HG02970 (cell line): ENCODE data around the gene RFC5.
A peak's percentile ranks its signal among the peaks of the same experiment; 100 is the strongest.

Experiments used
- ATAC-seq: cut with Tn5 transposase; IDR thresholded peaks from one replicate; pipeline ENCODE4 v1.9.1; 2021; ENCODE audit warnings: mild to moderate bottlenecking, moderate library complexity, moderate number of reproducible peaks; ENCODE audit not compliant: unreplicated experiment, low FRiP score

Gene RFC5

GRCh38 chr12:118046430-118046829 lies 29.9 kb downstream of the RFC5 start:
- no peak for ATAC-seq

DNA sequence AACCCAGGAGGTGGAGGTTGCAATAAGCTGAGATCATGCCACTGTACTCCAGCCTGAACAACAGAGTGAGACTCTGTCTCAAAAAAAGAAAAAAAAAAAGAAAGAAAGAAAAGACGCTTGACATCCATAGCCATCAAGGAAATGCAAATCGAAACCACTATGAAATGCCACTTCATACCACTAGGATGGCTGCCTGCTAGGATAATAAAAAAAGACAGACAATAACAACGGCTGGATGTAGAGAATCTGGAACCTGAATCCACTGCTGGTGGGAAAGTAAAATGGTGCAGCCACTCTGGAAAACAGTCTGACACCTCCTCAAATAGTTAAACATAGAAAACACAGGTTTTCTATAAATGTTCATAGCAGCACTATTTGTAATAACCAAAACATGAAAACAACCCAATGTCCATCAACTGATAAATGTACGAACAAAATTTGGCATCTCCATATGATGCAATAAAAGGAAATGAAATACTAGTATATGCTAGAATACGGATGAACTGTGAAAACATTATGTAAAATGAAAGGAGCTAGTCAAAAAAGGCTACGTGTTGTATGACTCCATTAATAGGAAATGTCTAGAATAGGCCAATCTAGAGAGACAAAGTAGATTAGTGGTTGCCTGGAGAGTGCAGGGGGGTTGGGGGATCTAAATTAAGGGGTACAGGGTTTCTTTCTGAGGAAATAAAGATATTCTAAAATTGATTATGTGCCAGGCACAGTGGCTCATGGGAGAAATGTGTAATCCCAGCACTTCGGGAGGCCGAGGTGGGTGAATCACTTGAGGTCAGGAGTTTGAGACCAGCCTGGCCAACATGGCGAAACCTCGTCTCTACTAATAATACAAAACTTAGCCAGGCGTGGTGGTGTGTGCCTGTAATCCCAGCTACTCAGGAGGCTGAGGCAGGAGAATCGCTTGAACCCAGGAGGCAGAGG lies 34.7 kb downstream of the RFC5 start:
- no peak for ATAC-seq

DNA sequence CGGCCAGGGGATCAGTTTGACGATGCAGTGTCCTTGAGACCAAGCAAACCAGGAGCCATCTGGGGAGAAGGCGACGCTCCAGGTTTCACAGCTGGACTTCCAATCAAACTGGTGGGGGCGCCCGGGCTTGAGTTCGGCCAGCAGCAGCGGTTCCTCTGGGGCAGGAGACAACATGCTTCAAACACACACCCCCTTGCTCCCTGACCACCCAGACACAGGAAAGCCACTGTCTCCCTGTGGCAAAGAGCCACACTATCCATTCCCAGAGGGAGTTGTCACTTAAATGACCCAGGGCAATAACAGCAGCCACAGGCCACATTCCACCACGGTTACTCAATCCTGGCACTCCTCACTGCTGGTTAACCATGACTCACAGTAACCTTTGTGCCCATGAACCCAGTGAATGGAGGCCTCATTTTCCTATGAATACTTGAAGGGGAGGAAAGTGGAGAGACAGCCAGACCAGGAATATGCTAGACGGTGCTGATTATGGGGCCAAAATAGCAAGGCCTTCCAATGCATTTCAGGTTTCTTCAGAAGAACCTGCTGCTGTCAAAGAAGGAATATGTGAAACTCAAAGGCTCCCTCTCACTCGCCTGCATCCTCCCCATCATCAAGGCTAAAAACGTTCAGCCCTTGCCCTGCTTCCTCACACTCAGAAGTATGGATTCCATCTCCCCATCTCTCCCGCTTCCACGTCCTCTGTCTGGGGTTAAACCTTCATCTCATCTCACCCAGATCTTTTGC lies 36.0 kb downstream of the RFC5 start:
- no peak for ATAC-seq

GRCh38 chr12:118053071-118053985 lies 36.8 kb downstream of the RFC5 start:
- no peak for ATAC-seq

DNA sequence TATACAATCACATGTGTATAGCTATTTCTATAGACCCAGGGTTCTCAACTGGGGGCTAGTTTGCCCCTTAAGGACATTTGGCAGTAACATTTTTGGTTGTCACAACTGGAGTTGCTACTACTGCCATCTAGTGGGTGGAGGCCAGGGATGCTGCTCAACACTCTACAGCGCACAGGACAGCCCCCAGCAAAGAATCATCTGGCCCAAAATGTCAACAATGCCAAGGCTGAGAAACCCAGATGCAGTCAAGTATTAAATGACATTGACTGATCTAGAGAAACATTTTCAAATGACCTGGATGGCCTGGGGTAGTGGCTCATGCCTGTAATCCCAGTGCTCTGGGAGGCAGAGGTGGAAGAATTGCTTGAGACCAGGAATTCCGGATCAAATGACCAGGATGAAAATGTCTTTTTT lies 38.6 kb downstream of the RFC5 start:
- peak; percentile 60 for ATAC-seq

GRCh38 chr12:118055865-118056773 lies 39.6 kb downstream of the RFC5 start:
- ATAC-seq, result no peak

- ATAC-seq, result no peak
These were observed 41.7 kb downstream of the RFC5 start for GRCh38 chr12:118058227-118058626.

DNA sequence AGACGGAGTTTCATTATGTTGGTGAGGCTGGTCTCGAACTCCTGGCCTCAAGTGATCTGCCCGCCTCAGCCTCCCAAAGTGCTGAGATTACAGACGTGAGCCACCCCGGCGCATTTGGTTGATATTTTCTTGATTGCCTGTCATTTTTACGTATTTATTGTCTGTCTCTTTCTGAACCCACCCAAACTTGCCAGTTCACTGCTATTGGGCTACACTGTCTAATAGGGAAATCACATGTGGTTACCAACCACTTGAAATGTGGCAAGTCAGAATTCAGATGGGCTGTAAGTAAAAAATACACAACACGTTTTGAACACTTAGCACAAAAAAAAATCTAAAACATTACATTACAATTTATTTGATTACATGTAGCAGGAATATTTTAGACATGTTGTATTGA lies 42.4 kb downstream of the RFC5 start:
- ATAC-seq, result no peak

GRCh38 chr12:118059341-118060191 lies 43.1 kb downstream of the RFC5 start:
- ATAC-seq, result no peak

DNA sequence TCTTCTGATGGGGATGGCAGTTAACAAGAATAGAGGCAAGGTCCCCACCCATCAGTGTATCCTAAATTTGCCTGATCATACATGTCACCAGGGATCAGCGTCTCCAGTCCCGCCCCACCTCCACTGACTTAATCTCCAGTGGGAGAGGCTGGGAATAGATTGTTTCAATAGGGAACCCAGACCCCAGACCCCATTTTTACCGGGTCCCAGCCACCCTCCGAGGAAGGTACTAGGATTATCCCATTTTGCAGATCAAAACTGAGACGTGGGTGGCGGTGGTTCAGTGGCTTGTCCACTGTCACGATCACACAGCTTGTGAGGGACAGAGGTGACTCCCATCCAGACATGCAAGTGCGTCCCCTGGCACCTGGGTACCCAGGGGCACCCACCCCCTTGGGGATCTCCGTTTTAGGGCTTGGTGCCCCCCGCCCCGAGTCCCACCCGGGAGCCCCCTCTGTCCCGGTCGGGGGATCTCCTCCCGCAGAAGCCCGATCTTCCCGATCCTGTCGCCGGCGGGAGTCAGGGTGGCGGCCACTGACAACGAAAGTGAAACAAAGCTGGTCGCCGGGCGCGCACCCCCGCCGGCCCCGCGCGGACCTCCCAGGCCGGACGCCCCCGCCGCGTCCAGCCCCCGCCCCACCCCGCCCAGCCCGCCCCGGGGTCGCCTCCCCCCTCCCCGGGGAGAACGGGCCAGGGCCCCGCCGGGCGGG lies 44.0 kb downstream of the RFC5 start:
- no peak for ATAC-seq

DNA sequence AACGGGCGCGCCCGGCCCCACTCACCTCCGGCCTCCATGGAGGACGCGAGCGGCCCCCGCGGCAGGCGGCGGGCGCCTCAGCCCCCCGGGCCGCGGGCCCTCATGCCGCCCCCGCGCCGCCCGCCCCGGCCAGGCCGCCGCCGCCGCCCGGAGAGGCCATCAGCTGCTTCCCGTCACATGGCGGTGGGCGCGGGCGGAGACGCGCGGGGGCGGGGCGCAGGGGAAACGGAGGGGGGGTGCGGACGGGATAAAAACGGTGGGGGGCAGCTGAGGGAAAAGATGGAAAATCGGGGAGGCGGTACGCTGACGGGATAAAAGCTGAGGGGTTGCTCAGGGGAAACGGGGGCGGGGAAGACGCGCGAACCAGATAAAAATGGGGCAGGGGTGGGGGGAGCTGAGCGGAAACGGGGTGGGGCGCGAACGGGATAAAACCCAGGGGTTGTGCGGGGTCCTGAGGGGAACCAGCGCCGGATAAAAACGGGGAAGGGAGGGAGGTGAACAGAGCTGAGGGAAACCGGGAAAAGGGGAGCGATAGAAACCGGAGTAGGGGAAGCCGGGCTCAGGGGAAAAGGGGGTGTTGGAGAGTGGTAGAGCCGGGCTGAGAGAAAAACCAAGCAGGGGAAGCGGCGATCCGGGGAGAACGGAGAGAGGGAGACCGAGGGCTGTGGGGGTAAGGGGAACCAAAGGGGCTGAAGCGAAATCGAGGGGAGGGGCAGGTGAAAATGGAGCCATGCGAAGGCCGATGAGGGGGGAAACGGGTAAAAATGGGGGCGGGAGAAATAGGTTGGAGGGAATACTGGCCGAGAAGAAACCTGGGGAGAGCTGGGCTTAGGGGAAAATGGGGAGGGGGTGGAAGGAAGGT lies 44.7 kb downstream of the RFC5 start, which contains the start of gene WSB2:
Gene WSB2 (minus strand): TSS at position 169 of the 862 bp plus-strand sequence. CDS start 131 bp downstream, at position 38.
- no peak for ATAC-seq

- ATAC-seq, result no peak
These were observed 45.7 kb downstream of the RFC5 start for GRCh38 chr12:118061873-118062843.

- no peak for ATAC-seq
These were observed 47.3 kb downstream of the RFC5 start for GRCh38 chr12:118063576-118064391.

DNA sequence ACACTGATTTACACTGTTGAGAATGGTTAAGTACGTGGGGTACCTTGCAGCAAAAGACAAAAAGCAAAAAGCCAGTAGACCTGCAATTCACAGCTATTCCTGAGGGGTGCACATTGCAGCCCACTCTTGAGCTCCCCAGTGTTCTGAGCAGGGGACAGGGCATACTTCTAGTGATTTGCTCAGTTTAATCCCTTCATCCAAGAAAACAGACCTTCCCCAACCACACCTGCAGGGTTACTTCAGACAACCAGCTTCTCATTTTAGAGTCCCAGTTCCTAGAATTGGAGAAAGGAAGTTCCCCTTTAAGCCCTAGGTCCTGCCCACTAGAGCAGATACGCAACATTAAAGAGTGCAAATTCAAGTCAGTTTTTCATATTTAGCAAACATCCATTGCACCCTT lies 48.1 kb downstream of the RFC5 start:
- no peak for ATAC-seq

- no peak for ATAC-seq
These were observed 48.9 kb downstream of the RFC5 start for GRCh38 chr12:118065380-118065779.
